UCSD-AML1 (cell line): ENCODE data around the gene MICAL3.
A peak's percentile ranks its signal among the peaks of the same experiment; 100 is the strongest.
"Not testable (repeated sequence)": the region's sequence is repeated elsewhere in the genome, so short reads cannot be mapped to it uniquely, and the experiment has no call there.

Experiments
- DNase-seq: peaks from one replicate; lab custom pipeline; 2025; ENCODE audit not compliant: unreplicated experiment; lab: John Stamatoyannopoulos, UW

The MICAL3 gene

GRCh38 chr22:17773606-17774205 lies 250.7 kb downstream of the MICAL3 start:
- DNase-seq: peak; percentile 43

GRCh38 chr22:17772958-17773605 lies 251.3 kb downstream of the MICAL3 start:
- no peak for DNase-seq

GRCh38 chr22:17772249-17772957 lies 252.0 kb downstream of the MICAL3 start:
- no peak for DNase-seq

GRCh38 chr22:17770180-17771077 lies 253.9 kb downstream of the MICAL3 start:
- DNase-seq: no peak

- DNase-seq: no peak
Observed at GRCh38 chr22:17769716-17770082, 254.7 kb downstream of the MICAL3 start.

- DNase-seq: no peak
Observed at GRCh38 chr22:17769013-17769715, 255.2 kb downstream of the MICAL3 start.

- DNase-seq: no peak
Observed at GRCh38 chr22:17767233-17768065, 256.9 kb downstream of the MICAL3 start.

- DNase-seq: not testable (repeated sequence)
Observed at GRCh38 chr22:17764852-17765251, 259.5 kb downstream of the MICAL3 start.

GRCh38 chr22:17764036-17764435 lies 260.3 kb downstream of the MICAL3 start:
- DNase-seq: no peak

GRCh38 chr22:17763442-17763841 lies 260.9 kb downstream of the MICAL3 start:
- not testable (repeated sequence) for DNase-seq

GRCh38 chr22:17761138-17761488 lies 263.2 kb downstream of the MICAL3 start:
- DNase-seq: no peak

GRCh38 chr22:17754233-17754925 lies 270.0 kb downstream of the MICAL3 start:
- DNase-seq: peak; percentile 47

GRCh38 chr22:17753401-17753989 lies 270.9 kb downstream of the MICAL3 start:
- DNase-seq: no peak

GRCh38 chr22:17751596-17751995 lies 272.8 kb downstream of the MICAL3 start:
- DNase-seq: no peak

- DNase-seq: no peak
Observed at GRCh38 chr22:17749605-17750395, 274.6 kb downstream of the MICAL3 start.

GRCh38 chr22:17748555-17749353 lies 275.6 kb downstream of the MICAL3 start:
- DNase-seq: no peak

GRCh38 chr22:17746916-17747315 lies 277.4 kb downstream of the MICAL3 start:
- DNase-seq: no peak
